Inflammatory macrophage treated with lipopolysaccharide for 4 hours (primary cell): ENCODE measurements around the gene LFNG.
"Not testable (repeated sequence)": the region's sequence is repeated elsewhere in the genome, so short reads cannot be mapped to it uniquely, and the experiment has no call there.

Source experiments
- DNase-seq: peaks from one replicate; pipeline ENCODE4 v3.0.0-alpha.2; 2020

Gene LFNG

DNA sequence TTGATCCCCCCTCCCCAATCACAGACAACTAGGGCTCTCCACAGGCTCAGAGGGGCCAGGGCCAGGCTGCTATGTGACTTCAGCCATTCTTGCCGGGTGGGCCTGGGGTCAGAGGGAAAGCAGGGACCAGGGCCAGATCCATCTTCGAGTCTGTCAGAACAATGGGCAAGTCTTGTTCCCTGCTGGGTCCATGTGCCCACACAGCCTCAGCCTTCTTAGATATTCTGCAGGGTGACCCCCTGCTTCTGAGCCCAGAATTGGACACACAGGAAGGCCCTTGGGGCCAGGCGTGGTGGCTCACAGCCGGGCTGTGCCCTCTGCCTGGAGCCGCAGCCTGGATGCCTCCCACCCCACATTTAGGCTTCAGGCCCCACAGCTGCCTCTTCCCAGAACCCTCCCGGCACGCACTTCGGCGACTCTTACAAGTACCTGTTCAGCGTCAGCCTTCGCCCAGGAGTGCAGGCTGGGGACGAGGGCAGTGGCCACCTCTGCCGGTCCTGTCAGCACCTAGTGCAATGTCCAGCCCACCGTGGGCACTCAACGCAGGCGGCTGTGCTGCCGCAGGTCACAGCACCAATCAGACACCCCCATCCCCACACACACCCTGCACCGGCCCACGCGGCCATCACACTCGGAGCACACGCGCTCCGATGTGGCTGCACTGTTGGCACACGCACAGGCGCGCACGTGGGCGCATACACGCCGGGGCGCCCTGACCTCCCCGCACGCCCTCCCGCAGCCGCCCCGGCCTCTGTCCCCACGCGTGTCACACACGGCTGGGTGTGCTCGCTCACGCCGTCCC lies 11.6 kb downstream of the LFNG start:
- DNase-seq: not testable (repeated sequence)

- not testable (repeated sequence) for DNase-seq
These were observed 12.2 kb downstream of the LFNG start for GRCh38 chr7:2531796-2532110.

GRCh38 chr7:2532199-2532772 lies 12.7 kb downstream of the LFNG start:
- not testable (repeated sequence) for DNase-seq

DNA sequence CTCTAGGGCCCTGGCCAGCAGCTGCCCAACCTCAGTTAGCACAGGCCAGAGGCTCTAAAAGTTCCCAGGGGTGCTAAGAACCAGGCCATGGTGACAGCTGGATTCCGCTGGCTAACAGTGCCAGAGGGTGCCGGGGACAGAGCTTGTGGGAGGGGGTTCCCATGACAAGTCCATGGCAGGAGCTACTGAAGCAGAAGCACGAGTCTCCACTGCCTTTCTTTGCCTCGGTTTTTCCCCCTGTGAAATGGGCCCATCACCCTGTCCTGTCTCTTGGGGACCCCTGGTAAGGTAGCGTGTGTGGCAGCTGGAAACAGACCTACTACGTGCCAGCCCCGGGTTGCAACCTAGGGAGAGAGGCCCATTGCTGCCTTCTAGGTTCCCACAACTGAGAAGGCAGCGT lies 13.2 kb downstream of the LFNG start:
- DNase-seq: not testable (repeated sequence)

- DNase-seq: not testable (repeated sequence)
These were observed 14.0 kb downstream of the LFNG start for GRCh38 chr7:2533566-2533965.

- not testable (repeated sequence) for DNase-seq
These were observed 14.6 kb downstream of the LFNG start for GRCh38 chr7:2534214-2534613.

DNA sequence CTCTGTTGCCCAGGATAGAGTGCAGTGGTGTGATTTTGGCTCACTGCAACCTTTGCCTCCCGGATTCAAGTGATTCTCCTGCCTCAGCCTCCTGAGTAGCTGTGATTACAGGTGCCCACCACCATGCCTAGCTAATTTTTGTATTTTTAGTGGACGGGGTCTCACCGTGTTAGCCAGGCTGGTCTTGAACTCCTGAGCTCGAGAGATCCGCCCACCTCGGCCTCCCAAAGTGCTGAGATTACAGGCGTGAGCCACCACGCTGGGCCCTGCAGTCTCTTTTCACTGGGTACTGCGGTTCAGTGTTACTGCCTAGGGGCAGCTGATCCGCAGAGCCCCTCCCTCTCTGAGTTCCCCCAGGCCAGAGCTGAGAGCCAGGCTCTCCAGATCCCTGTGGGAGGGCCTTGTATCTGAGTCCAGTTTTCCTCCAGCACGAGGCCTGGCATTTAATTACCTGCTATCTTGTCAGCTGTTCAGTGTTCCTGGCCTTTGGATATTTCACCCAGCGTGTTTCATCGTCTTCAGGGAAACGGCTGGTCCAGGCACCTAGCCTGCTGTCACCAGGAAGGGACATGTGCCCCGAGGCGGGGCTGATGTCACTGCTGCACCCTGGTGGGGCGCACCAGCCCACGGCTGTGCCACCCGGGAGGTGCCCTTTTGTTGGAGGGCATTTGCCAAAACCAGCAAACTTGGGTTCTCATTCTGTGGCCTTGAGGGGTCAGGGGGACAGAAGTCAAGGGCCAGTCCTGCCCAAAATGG lies 16.5 kb downstream of the LFNG start:
- DNase-seq: not testable (repeated sequence)

GRCh38 chr7:2537981-2538851 lies 18.6 kb downstream of the LFNG start:
- DNase-seq: no peak

GRCh38 chr7:2539031-2539911 lies 19.7 kb downstream of the LFNG start:
- no peak for DNase-seq

- no peak for DNase-seq
These were observed 20.6 kb downstream of the LFNG start for GRCh38 chr7:2540133-2540532.

- DNase-seq: no peak
These were observed 21.1 kb downstream of the LFNG start for GRCh38 chr7:2540641-2541051.

GRCh38 chr7:2541291-2542010 lies 21.9 kb downstream of the LFNG start:
- DNase-seq: no peak

DNA sequence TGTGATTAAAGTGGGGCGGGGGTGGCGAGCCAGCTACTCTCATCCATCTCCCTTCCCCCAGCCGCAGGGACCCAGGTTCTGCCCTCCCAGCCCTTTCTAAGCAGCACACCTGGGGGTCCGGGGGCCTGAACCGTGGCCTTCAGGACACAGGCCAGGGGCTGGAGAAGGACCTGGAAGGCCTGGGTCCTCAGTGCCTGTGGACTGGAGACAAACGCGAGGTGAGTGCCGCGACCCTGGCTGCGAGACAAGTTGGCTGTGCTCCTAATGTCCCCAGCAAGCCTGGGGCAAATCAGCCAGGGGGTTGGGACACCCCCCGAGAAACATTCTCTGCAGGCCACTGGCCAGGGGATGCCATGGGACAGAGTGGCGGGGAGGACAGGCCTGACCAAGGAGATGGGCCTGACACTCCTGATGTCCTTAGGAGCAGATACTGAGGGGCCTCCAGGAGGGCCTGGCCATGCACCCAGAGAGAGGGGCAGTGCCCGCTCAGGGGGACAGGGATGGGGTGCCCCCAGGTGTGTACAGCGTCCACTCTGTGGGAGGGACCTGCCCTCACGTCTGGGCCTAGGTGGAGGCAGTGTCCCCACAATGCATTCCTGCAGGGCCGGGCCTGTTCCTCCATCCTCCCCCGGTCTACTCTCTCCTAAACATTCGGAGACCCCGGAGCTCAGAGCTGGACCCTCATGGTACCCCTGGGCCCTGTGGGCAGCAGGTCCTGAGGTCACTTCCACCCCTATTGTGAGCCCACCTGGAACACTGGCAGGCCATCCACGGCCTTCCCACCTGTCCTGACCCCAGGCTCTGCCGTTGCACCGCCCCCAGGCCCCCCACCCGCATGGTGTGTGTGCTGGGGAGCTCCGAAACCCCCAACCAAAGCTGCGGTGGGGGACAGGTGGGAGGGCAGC lies 22.7 kb downstream of the LFNG start:
- no peak for DNase-seq

- no peak for DNase-seq
These were observed 23.6 kb downstream of the LFNG start for GRCh38 chr7:2542916-2543871.

DNA sequence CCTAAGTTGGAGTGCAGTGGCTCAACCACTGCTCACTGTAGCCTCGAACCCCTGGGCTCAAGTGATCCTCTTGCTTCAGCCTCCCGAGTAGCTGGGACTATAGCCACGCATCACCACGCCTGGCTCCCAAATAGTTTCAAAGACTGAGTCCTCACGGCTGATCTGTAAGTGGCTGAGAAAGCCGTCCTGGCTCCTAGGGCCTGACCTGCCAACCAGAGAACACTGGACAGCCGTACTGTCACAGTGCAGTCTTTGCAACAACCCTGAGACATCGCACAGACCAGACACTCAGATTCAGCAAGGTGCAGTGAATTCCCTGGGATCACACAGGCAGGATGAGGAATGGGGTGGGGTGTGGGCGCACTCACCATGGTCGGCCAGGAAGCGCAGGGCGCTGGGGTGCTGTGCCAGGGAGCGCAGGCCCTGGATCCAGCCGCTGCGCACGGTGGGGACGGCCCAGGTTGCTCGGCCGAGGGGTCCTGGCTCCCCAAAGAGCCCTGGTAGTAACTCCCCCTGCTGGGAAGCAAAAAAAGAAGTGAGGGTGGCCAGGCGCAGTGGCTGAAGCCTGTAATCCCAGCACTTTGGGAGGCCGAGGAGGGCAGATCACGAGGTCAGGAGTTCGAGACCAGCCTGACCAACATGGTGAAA lies 25.1 kb downstream of the LFNG start:
- no peak for DNase-seq

GRCh38 chr7:2545746-2546425 lies 26.3 kb downstream of the LFNG start:
- DNase-seq: no peak

- no peak for DNase-seq
These were observed 27.4 kb downstream of the LFNG start for GRCh38 chr7:2546776-2547586.
